ENCODE measurements around the gene CEP85L. TPM values are rescaled to one million over a fixed set of nuclear protein-coding genes. Genes with fewer than 3 reads are reported as not detected.

The CEP85L gene
- total and polyA plus RNA-seq, 2 of the 13 experiments (the other 11 are each of a cell fraction or from before 2014, with no cell fraction given): 0.44 to 1.7 TPM

DNA sequence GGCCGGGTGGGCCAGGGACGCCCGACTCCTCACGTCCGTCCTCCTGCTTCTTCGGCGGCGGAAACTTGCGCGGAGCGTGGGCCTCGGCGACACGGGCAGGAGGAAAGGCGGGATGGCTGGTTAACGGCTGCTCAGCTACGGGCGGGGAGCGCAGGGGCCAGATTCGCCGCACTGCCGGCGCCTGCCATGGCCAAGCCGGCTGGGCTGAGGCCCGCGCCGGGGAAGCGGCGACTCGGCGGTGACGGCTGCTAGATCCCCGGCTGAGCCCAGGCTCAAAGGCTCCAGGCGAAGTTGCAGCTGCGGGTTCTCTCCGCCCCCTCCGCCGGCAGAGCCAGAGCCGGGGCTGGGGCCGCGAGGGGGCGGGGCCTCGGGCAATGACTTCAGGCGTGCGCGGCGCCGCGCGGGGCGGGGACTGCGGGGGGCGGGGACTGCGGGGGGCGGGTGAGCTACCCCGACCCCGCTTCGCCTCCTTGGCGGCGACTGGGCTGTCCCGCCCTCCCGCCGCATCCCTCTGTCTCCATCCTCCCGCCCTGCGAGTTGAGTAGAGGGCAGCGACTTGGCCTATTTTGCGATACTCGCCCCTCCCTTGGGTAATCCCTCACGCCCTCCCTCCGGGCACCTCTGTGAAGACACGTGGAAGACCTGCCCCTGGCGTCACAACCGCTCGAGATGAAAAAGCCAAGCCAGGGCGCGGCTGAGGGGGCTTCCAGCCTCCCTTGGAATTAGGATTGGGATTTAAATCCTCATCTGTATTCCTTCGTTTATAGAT is at the start of gene CEP85L (continued):
- TF ChIP-seq, protein P1, sequence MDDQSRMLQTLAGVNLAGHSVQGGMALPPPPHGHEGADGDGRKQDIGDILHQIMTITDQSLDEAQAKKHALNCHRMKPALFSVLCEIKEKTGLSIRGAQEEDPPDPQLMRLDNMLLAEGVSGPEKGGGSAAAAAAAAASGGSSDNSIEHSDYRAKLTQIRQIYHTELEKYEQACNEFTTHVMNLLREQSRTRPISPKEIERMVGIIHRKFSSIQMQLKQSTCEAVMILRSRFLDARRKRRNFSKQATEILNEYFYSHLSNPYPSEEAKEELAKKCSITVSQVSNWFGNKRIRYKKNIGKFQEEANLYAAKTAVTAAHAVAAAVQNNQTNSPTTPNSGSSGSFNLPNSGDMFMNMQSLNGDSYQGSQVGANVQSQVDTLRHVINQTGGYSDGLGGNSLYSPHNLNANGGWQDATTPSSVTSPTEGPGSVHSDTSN (CRISPR knock-in tag; IDR thresholded peaks at IDR 0.05; ENCODE audit: borderline replicate concordance): no peak
- TF ChIP-seq ZNF772 (CRISPR knock-in tag; IDR thresholded peaks at IDR 0.05): no peak
- peak; percentile 52 for TF ChIP-seq ISL2 (CRISPR knock-in tag; IDR thresholded peaks at IDR 0.05)
- peak; percentile 52; the same call in 1 of the 2 replicates for TF ChIP-seq KLF12 (CRISPR knock-in tag; IDR thresholded peaks at IDR 0.05; ENCODE audit: borderline replicate concordance)
- TF ChIP-seq, protein P2, sequence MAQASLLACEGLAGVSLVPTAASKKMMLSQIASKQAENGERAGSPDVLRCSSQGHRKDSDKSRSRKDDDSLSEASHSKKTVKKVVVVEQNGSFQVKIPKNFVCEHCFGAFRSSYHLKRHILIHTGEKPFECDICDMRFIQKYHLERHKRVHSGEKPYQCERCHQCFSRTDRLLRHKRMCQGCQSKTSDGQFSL (CRISPR knock-in tag; IDR thresholded peaks at IDR 0.05): no peak
- TF ChIP-seq, protein P3, sequence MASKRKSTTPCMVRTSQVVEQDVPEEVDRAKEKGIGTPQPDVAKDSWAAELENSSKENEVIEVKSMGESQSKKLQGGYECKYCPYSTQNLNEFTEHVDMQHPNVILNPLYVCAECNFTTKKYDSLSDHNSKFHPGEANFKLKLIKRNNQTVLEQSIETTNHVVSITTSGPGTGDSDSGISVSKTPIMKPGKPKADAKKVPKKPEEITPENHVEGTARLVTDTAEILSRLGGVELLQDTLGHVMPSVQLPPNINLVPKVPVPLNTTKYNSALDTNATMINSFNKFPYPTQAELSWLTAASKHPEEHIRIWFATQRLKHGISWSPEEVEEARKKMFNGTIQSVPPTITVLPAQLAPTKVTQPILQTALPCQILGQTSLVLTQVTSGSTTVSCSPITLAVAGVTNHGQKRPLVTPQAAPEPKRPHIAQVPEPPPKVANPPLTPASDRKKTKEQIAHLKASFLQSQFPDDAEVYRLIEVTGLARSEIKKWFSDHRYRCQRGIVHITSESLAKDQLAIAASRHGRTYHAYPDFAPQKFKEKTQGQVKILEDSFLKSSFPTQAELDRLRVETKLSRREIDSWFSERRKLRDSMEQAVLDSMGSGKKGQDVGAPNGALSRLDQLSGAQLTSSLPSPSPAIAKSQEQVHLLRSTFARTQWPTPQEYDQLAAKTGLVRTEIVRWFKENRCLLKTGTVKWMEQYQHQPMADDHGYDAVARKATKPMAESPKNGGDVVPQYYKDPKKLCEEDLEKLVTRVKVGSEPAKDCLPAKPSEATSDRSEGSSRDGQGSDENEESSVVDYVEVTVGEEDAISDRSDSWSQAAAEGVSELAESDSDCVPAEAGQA (IDR thresholded peaks at IDR 0.05; ENCODE audit: low read depth): no peak
- TF ChIP-seq, protein P3 (CRISPR knock-in tag; IDR thresholded peaks at IDR 0.05; ENCODE audit: borderline replicate concordance): no peak
- TF ChIP-seq, protein P4, sequence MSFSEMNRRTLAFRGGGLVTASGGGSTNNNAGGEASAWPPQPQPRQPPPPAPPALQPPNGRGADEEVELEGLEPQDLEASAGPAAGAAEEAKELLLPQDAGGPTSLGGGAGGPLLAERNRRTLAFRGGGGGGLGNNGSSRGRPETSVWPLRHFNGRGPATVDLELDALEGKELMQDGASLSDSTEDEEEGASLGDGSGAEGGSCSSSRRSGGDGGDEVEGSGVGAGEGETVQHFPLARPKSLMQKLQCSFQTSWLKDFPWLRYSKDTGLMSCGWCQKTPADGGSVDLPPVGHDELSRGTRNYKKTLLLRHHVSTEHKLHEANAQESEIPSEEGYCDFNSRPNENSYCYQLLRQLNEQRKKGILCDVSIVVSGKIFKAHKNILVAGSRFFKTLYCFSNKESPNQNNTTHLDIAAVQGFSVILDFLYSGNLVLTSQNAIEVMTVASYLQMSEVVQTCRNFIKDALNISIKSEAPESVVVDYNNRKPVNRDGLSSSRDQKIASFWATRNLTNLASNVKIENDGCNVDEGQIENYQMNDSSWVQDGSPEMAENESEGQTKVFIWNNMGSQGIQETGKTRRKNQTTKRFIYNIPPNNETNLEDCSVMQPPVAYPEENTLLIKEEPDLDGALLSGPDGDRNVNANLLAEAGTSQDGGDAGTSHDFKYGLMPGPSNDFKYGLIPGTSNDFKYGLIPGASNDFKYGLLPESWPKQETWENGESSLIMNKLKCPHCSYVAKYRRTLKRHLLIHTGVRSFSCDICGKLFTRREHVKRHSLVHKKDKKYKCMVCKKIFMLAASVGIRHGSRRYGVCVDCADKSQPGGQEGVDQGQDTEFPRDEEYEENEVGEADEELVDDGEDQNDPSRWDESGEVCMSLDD (CRISPR knock-in tag; IDR thresholded peaks at IDR 0.05; ENCODE audit: borderline replicate concordance): no peak
- peak; percentile 54 for TF ChIP-seq YY1 (IDR thresholded peaks at IDR 0.05; ENCODE audit: insufficient read depth, insufficient replicate concordance, low read depth, low read length)
- TF ChIP-seq EP300 (IDR thresholded peaks at IDR 0.05; ENCODE audit: low read depth in 2 of 2, low read length in 2 of 2): no peak
- no peak for TF ChIP-seq EP300 (CRISPR knock-in tag; IDR thresholded peaks at IDR 0.05; ENCODE audit: borderline replicate concordance)
- 0 out of 2 replicates have a peak, but pooled peaks have one; percentile 16 for TF ChIP-seq RXRA (CRISPR knock-in tag; IDR thresholded peaks at IDR 0.05)
- TF ChIP-seq FOXA1 (IDR thresholded peaks at IDR 0.05): no peak
- TF ChIP-seq FOXA1 (CRISPR knock-in tag; IDR thresholded peaks at IDR 0.05): no peak
- peak; percentile 23; the same call in 1 of the 2 replicates for TF ChIP-seq ZNF333 (CRISPR knock-in tag; IDR thresholded peaks at IDR 0.05; ENCODE audit: borderline replicate concordance)
- TF ChIP-seq THAP11 (CRISPR knock-in tag; IDR thresholded peaks at IDR 0.05): 0 out of 2 replicates have a peak, but pooled peaks have one; percentile 24

Data from HepG2 (cell line).